Measurements from ENCODE around the gene ALPL. TPM values are rescaled to one million over a fixed set of nuclear protein-coding genes. Genes with fewer than 3 reads are reported as not detected.

The ALPL gene
- total and polyA plus RNA-seq, 8 donors: 2.9 to 12.0 (median 7.0) TPM; not detected in 2

DNA sequence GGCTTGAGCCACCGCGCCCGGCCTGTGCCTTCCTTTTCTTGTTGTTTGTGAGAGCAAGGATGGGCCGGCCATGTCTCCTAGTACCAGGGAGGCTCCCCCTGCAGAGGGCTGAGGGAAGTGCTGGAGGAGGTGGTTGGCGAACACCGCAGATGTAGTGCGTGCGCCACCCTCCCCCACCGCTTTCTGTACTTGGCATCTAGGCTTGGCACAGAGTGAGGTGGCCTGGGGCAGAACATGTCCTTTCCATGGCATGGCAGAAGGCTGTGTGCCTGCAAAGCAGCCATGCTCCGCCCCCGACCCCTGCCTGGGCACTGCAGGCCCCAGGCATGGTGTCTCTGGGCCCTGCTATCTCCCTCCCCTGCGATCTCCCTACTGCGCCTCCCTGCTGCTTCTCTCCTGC lies 30.7 kb downstream of the ALPL start:
- WGBS, 5 donors: 65 to 81% (median 78%) methylated on average over 11 to 13 of the region's 13 CpGs
- intact Hi-C loops (cut with DNase I; ENCODE audit: low total_unique reads): no loop called here
- H3K4me3 ChIP-seq: no peak overlapping the region

DNA sequence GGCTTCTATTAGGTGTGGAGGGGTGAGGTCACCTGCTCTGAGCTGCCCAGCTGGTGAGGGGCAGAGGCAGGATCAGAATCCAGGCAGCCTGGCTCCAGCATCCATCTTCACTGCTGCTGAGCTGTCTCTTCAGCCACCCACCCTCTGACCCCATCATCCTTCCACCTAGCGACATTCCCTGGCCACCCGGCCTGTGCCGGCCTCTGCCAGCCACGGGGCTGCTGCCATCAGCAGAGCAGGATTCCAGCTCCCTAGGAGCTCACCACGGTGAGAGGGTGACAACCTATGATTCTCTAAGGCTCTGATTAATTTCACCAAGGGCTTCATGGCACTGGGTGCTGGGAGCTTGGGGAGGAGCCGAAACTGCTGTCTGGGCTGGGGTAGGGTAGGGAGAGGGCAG lies 32.1 kb downstream of the ALPL start:
- H3K4me1 ChIP-seq: peaks cover 0 to 24% (median 11%) of the 10 kb centered on the region in 4 donors
- 78 to 85% (median 82%) methylated on average over 6 of the region's 6 CpGs for WGBS, 5 donors
- DNase-seq: no peak
- intact Hi-C loops (cut with DNase I; ENCODE audit: low total_unique reads): no loop called here
- no peaks in the 10 kb centered on the region for H3K9me3 ChIP-seq
- H3K36me3 ChIP-seq: no peaks in the 10 kb centered on the region
- TF ChIP-seq EP300 (IDR thresholded peaks at IDR 0.05): no peak
- no peak for TF ChIP-seq POLR2A (IDR thresholded peaks at IDR 0.05)
- no peak for TF ChIP-seq POLR2AphosphoS5 (IDR thresholded peaks at IDR 0.05)
- TF ChIP-seq, protein P1, sequence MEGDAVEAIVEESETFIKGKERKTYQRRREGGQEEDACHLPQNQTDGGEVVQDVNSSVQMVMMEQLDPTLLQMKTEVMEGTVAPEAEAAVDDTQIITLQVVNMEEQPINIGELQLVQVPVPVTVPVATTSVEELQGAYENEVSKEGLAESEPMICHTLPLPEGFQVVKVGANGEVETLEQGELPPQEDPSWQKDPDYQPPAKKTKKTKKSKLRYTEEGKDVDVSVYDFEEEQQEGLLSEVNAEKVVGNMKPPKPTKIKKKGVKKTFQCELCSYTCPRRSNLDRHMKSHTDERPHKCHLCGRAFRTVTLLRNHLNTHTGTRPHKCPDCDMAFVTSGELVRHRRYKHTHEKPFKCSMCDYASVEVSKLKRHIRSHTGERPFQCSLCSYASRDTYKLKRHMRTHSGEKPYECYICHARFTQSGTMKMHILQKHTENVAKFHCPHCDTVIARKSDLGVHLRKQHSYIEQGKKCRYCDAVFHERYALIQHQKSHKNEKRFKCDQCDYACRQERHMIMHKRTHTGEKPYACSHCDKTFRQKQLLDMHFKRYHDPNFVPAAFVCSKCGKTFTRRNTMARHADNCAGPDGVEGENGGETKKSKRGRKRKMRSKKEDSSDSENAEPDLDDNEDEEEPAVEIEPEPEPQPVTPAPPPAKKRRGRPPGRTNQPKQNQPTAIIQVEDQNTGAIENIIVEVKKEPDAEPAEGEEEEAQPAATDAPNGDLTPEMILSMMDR (IDR thresholded peaks at IDR 0.05): no peak
- H3K27me3 ChIP-seq: peaks cover 0 to 20% (median 0%) of the 10 kb centered on the region in 3 donors
- no peak overlapping the region for H3K27ac ChIP-seq
- no peak overlapping the region for H3K4me3 ChIP-seq

More for the DNA sequence above, 30.7 kb downstream of the ALPL start:
- H3K9me3 ChIP-seq: no peaks in the 10 kb centered on the region
- peaks cover 0 to 24% (median 11%) of the 10 kb centered on the region in 4 donors for H3K4me1 ChIP-seq
- peak in 1 of 2 donors; percentile 36 for DNase-seq
- no peaks in the 10 kb centered on the region for H3K36me3 ChIP-seq
- TF ChIP-seq EP300 (IDR thresholded peaks at IDR 0.05) (no peak), POLR2AphosphoS5 (IDR thresholded peaks at IDR 0.05) (no peak), POLR2A (IDR thresholded peaks at IDR 0.05) (no peak)
- TF ChIP-seq, protein P1 (IDR thresholded peaks at IDR 0.05): no peak
- H3K27me3 ChIP-seq: peaks cover 0 to 20% (median 0%) of the 10 kb centered on the region in 3 donors
- no peak overlapping the region for H3K27ac ChIP-seq

DNA sequence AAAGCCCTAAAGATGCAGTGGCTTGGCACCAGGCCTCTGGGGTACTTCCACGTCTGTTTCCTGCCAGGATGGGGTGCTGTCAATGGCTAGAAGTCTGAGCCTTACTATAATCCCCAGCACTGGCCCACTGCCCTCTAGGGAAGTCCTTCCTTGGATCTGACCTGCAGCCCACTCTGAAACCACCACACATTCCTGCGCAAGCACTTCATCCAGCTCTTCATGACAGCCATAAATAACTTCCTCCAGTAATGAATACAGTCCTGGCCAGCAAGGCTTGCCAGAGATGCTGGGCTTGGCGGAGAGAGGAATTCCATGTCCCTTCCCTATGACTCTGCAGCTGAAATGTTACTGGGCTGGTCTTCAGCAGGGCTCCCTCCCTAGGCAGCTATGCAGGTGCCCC lies 32.6 kb downstream of the ALPL start:
- Histone ChIP-seq H3K36me3 (no peaks in the 10 kb centered on the region), H3K27me3 (peaks cover 0 to 20% (median 0%) of the 10 kb centered on the region in 3 donors), H3K27ac (no peak overlapping the region), H3K4me3 (no peak overlapping the region), H3K4me1 (peaks cover 0 to 24% (median 11%) of the 10 kb centered on the region in 4 donors), H3K9me3 (no peaks in the 10 kb centered on the region)
- TF ChIP-seq EP300 (IDR thresholded peaks at IDR 0.05) (no peak), POLR2AphosphoS5 (IDR thresholded peaks at IDR 0.05) (no peak), POLR2A (IDR thresholded peaks at IDR 0.05) (no peak)
- TF ChIP-seq, protein P1 (IDR thresholded peaks at IDR 0.05): no peak
- peak in 1 of 2 donors; percentile 61 for DNase-seq
- intact Hi-C loops (cut with DNase I; ENCODE audit: low total_unique reads): no loop called here
- whole genome bisulfite sequencing, 5 donors: 48 to 76% (median 69%) methylated on average over 3 of the region's 3 CpGs

DNA sequence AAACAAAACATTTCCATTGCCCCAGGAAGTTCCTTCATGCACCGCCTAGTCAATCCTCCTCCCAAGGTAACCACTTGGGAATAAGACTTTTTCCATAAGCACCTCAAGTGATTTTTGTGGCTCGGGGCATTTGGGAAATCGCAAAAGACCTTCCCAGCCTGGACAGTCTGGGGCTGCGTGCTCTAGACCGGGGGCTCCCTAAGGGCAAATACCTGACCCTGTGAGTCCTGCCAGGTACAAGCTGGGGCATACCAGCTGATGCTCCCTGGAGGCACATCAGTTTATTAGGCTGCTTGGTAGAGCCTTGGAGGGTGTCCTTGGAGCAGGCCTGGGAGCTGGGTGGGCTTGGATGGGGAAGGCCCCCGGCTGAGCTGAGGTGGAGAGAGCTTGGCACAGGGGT lies 34.4 kb downstream of the ALPL start:
- peaks cover 0 to 22% (median 0%) of the 10 kb centered on the region in 3 donors for H3K27me3 ChIP-seq
- WGBS, 5 donors: 84 to 94% (median 89%) methylated on average over 3 to 6 of the region's 6 CpGs
- intact Hi-C loops (cut with DNase I; ENCODE audit: low total_unique reads): no loop called here

More for the DNA sequence above, 34.4 kb downstream of the ALPL start:
- TF ChIP-seq EP300 (IDR thresholded peaks at IDR 0.05): no peak
- TF ChIP-seq POLR2AphosphoS5 (IDR thresholded peaks at IDR 0.05): no peak
- TF ChIP-seq, protein P1 (IDR thresholded peaks at IDR 0.05): no peak
- no peak for TF ChIP-seq POLR2A (IDR thresholded peaks at IDR 0.05)
- Histone ChIP-seq H3K27ac (no peak overlapping the region), H3K9me3 (no peaks in the 10 kb centered on the region), H3K36me3 (no peaks in the 10 kb centered on the region), H3K4me3 (no peak overlapping the region), H3K4me1 (peaks cover 0 to 13% (median 0%) of the 10 kb centered on the region in 4 donors)
- DNase-seq: no peak

Data from stomach (tissue), 9 donors.